ENCODE measurements around the gene OR1I1.
"Not testable (repeated sequence)": the region's sequence is repeated elsewhere in the genome, so short reads cannot be mapped to it uniquely, and the experiment has no call there.

OR1I1 gene

GRCh38 chr19:15093001-15093400 is 11.0 kb downstream of the OR1I1 start:
- TF ChIP-seq CTCF (IDR thresholded peaks at IDR 0.05; ENCODE audit: low read depth, low read length), result no peak
- no peaks in the 10 kb centered on the region for H3K36me3 ChIP-seq
- no peaks in the 10 kb centered on the region for H3K27me3 ChIP-seq
- no peak overlapping the region for H3K4me3 ChIP-seq (ENCODE audit: low read depth, low read length)
- no peaks in the 10 kb centered on the region for H3K4me1 ChIP-seq
- DNase-seq, result no peak
- H3K9me3 ChIP-seq, result no peaks in the 10 kb centered on the region

- TF ChIP-seq CTCF (IDR thresholded peaks at IDR 0.05; ENCODE audit: low read depth, low read length), result no peak
- no peak for DNase-seq
- Histone ChIP-seq H3K36me3 (no peaks in the 10 kb centered on the region), H3K4me1 (no peaks in the 10 kb centered on the region), H3K9me3 (no peaks in the 10 kb centered on the region), H3K27me3 (no peaks in the 10 kb centered on the region), H3K4me3 (ENCODE audit: low read depth, low read length) (no peak overlapping the region)
These were observed 14.2 kb downstream of the OR1I1 start for GRCh38 chr19:15096223-15096622.

- not testable (repeated sequence) for H3K9me3 ChIP-seq; H3K27me3 ChIP-seq; H3K4me1 ChIP-seq; DNase-seq; H3K36me3 ChIP-seq; H3K4me3 ChIP-seq (ENCODE audit: low read depth, low read length)
These were observed 16.0 kb downstream of the OR1I1 start for GRCh38 chr19:15097980-15098379.

GRCh38 chr19:15098460-15098859 is 16.4 kb downstream of the OR1I1 start:
- H3K27me3 ChIP-seq, result no peaks in the 10 kb centered on the region
- TF ChIP-seq CTCF (IDR thresholded peaks at IDR 0.05; ENCODE audit: low read depth, low read length), result no peak
- H3K4me3 ChIP-seq (ENCODE audit: low read depth, low read length), result no peak overlapping the region
- no peak for DNase-seq
- H3K9me3 ChIP-seq, result peaks cover 2% of the 10 kb centered on the region; the same call in 1 of the 2 replicates
- H3K4me1 ChIP-seq, result no peaks in the 10 kb centered on the region
- no peaks in the 10 kb centered on the region for H3K36me3 ChIP-seq

- no peaks in the 10 kb centered on the region for H3K27me3 ChIP-seq
- no peak for TF ChIP-seq CTCF (IDR thresholded peaks at IDR 0.05; ENCODE audit: low read depth, low read length)
- no peak overlapping the region for H3K4me3 ChIP-seq (ENCODE audit: low read depth, low read length)
- DNase-seq, result no peak
- peaks cover 2% of the 10 kb centered on the region; the same call in 1 of the 2 replicates for H3K9me3 ChIP-seq
- H3K4me1 ChIP-seq, result no peaks in the 10 kb centered on the region
- no peaks in the 10 kb centered on the region for H3K36me3 ChIP-seq
These were observed 17.1 kb downstream of the OR1I1 start for GRCh38 chr19:15099017-15099582.

GRCh38 chr19:15101479-15102082 is 19.6 kb downstream of the OR1I1 start:
- TF ChIP-seq CTCF (IDR thresholded peaks at IDR 0.05; ENCODE audit: low read depth, low read length), result peak; percentile 83
- Histone ChIP-seq H3K4me3 (ENCODE audit: low read depth, low read length) (no peak overlapping the region), H3K27me3 (peaks cover 10% of the 10 kb centered on the region), H3K4me1 (no peaks in the 10 kb centered on the region), H3K36me3 (no peaks in the 10 kb centered on the region), H3K9me3 (peaks cover 2% of the 10 kb centered on the region; the same call in 1 of the 2 replicates)
- DNase-seq, result peak; percentile 59

Measured in BE2C (cell line).